Measurements from ENCODE around the gene CRYBG1. TPM values are rescaled to one million over a fixed set of nuclear protein-coding genes. Genes with fewer than 3 reads are reported as not detected.

Gene CRYBG1
- total and polyA plus RNA-seq, 4 experiments from 2014 or later = 20.5 to 47.1 (median 38.5) TPM

- H3K27ac ChIP-seq (ENCODE audit: low read depth, low read length) = no peak overlapping the region
- no peaks in the 10 kb centered on the region for H3K27me3 ChIP-seq (ENCODE audit: insufficient read depth, low read length)
- H3K4me1 ChIP-seq (ENCODE audit: insufficient read depth, low read length) = no peaks in the 10 kb centered on the region
- H3K9me3 Mint-ChIP-seq = no peaks in the 10 kb centered on the region
- intact Hi-C loops (cut with micrococcal nuclease) = no loop called here
- peaks cover 3 to 15% of the 10 kb centered on the region in 2 donors for H3K27me3 Mint-ChIP-seq
- CTCF ChIA-PET (ENCODE audit: partially characterized antibody) = interaction anchor here (1.9 kb wide), 1 partner anchor 96 kb away, joined by 6 read pairs; no protein-coding TSS in a partner anchor
- no peak overlapping the region for H3K4me3 ChIP-seq (ENCODE audit: low read length in 2 of 2)
- no peaks in the 10 kb centered on the region for H3K36me3 Mint-ChIP-seq
- H3K4me1 Mint-ChIP-seq = no peaks in the 10 kb centered on the region
- no peaks in the 10 kb centered on the region for H3K9me3 ChIP-seq (ENCODE audit: control insufficient read depth in 1 of 2, low read length in 2 of 2)
- no peaks in the 10 kb centered on the region for H3K36me3 ChIP-seq (ENCODE audit: insufficient read depth, low read length)
- no peak overlapping the region for H3K4me3 Mint-ChIP-seq
- POLR2A ChIA-PET (ENCODE audit: partially characterized antibody) = no interaction called here
- no peak overlapping the region for H3K27ac Mint-ChIP-seq
- DNase-seq = no peak
Observed at GRCh38 chr6:106469882-106470281, 109.4 kb downstream of the CRYBG1 start.

DNA sequence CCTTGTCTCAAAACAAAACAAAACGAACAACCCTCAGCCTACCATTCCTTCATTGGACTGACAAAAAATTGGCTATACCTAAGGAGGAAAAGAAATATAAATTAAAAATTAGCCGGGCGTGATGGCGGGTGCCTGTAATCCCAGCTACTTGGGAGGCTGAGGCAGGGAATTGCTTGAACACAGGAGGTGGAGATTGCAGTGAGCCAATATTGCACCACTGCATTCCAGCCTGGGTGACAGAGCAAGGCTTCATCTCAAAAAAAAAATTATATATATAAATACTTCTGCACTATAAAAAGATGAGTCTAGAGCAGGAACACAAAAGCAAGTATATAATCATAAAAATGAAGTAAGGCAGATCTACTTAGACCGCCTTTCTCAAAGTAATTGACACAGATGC, 109.8 kb downstream of the CRYBG1 start:
- Histone ChIP-seq H3K36me3 (ENCODE audit: insufficient read depth, low read length) (no peaks in the 10 kb centered on the region), H3K4me1 (ENCODE audit: insufficient read depth, low read length) (no peaks in the 10 kb centered on the region), H3K27me3 (ENCODE audit: insufficient read depth, low read length) (no peaks in the 10 kb centered on the region), H3K27ac (ENCODE audit: low read depth, low read length) (no peak overlapping the region), H3K9me3 (ENCODE audit: control insufficient read depth in 1 of 2, low read length in 2 of 2) (no peaks in the 10 kb centered on the region), H3K4me3 (ENCODE audit: low read length in 2 of 2) (no peak overlapping the region)
- H3K9me3 Mint-ChIP-seq = no peaks in the 10 kb centered on the region
- H3K4me1 Mint-ChIP-seq = no peaks in the 10 kb centered on the region
- no peak overlapping the region for H3K4me3 Mint-ChIP-seq
- no peak for DNase-seq
- intact Hi-C loops (cut with micrococcal nuclease) = no loop called here
- no peaks in the 10 kb centered on the region for H3K36me3 Mint-ChIP-seq
- no peak overlapping the region for H3K27ac Mint-ChIP-seq
- peaks cover 3 to 12% of the 10 kb centered on the region in 2 donors for H3K27me3 Mint-ChIP-seq
- CTCF ChIA-PET (ENCODE audit: partially characterized antibody) = interaction anchor here (1.9 kb wide), 1 partner anchor 96 kb away, joined by 6 read pairs; no protein-coding TSS in a partner anchor
- POLR2A ChIA-PET (ENCODE audit: partially characterized antibody) = no interaction called here

GRCh38 chr6:106470811-106471210, 110.3 kb downstream of the CRYBG1 start:
- ChIA-PET POLR2A (ENCODE audit: partially characterized antibody) (no interaction called here), CTCF (ENCODE audit: partially characterized antibody) (interaction anchor here (1.9 kb wide), 1 partner anchor 95 kb away, joined by 6 read pairs; no protein-coding TSS in a partner anchor)
- no peaks in the 10 kb centered on the region for H3K4me1 ChIP-seq (ENCODE audit: insufficient read depth, low read length)
- Mint-ChIP-seq H3K4me1 (no peaks in the 10 kb centered on the region), H3K36me3 (no peaks in the 10 kb centered on the region), H3K9me3 (no peaks in the 10 kb centered on the region), H3K4me3 (no peak overlapping the region), H3K27ac (no peak overlapping the region), H3K27me3 (peaks cover 3 to 8% of the 10 kb centered on the region in 2 donors)
- no peak overlapping the region for H3K4me3 ChIP-seq (ENCODE audit: low read length in 2 of 2)
- intact Hi-C loops (cut with micrococcal nuclease) = no loop called here
- H3K27ac ChIP-seq (ENCODE audit: low read depth, low read length) = no peak overlapping the region
- DNase-seq = no peak
- no peaks in the 10 kb centered on the region for H3K9me3 ChIP-seq (ENCODE audit: control insufficient read depth in 1 of 2, low read length in 2 of 2)
- H3K36me3 ChIP-seq (ENCODE audit: insufficient read depth, low read length) = no peaks in the 10 kb centered on the region
- H3K27me3 ChIP-seq (ENCODE audit: insufficient read depth, low read length) = no peaks in the 10 kb centered on the region

DNA sequence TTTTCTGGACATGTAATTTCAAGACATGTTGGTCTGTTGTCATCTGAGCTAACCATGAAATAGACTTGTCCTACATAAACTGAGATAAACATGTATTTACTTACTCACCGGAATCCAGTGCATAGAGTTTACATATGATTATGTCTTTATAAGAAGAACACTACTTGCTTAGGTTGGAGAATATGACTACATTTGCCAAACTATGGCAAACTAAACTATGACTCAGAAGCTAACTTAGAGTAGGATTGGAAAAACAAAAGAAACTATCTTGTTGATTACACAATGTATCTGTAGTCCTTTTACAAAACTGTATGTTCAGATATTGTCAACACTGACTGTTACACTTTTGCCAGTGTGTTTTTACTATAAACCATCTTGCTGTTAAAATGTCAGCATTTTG, 113.3 kb downstream of the CRYBG1 start:
- H3K4me3 Mint-ChIP-seq = no peak overlapping the region
- ChIA-PET POLR2A (ENCODE audit: partially characterized antibody) (interaction anchor here (1.5 kb wide), 1 partner anchor 38 kb away, joined by 3 read pairs; no protein-coding TSS in a partner anchor), CTCF (ENCODE audit: partially characterized antibody) (interaction anchor here (1.1 to 2.2 kb wide), 3 partner anchors 12 to 93 kb away, joined by 3 to 6 read pairs (median 5); no protein-coding TSS in a partner anchor)
- no peaks in the 10 kb centered on the region for H3K36me3 Mint-ChIP-seq
- no peaks in the 10 kb centered on the region for H3K4me1 ChIP-seq (ENCODE audit: insufficient read depth, low read length)
- peaks cover 0 to 9% (median 2%) of the 10 kb centered on the region in 4 donors for H3K4me1 Mint-ChIP-seq
- intact Hi-C loops (cut with micrococcal nuclease) = no loop called here
- DNase-seq = no peak
- H3K9me3 ChIP-seq (ENCODE audit: control insufficient read depth in 1 of 2, low read length in 2 of 2) = no peaks in the 10 kb centered on the region
- H3K27ac ChIP-seq (ENCODE audit: low read depth, low read length) = no peak overlapping the region
- H3K36me3 ChIP-seq (ENCODE audit: insufficient read depth, low read length) = no peaks in the 10 kb centered on the region
- H3K4me3 ChIP-seq (ENCODE audit: low read length in 2 of 2) = no peak overlapping the region
- H3K27ac Mint-ChIP-seq = no peak overlapping the region
- no peaks in the 10 kb centered on the region for H3K27me3 ChIP-seq (ENCODE audit: insufficient read depth, low read length)
- H3K9me3 Mint-ChIP-seq = no peaks in the 10 kb centered on the region
- peaks cover 0 to 4% of the 10 kb centered on the region in 2 donors for H3K27me3 Mint-ChIP-seq

GRCh38 chr6:106474466-106474865, 113.9 kb downstream of the CRYBG1 start:
- peaks cover 0 to 9% (median 2%) of the 10 kb centered on the region in 4 donors for H3K4me1 Mint-ChIP-seq

GRCh38 chr6:106475284-106475683, 114.8 kb downstream of the CRYBG1 start:
- Mint-ChIP-seq H3K4me1 (peaks cover 0 to 9% (median 2%) of the 10 kb centered on the region in 4 donors), H3K4me3 (no peak overlapping the region), H3K27me3 (no peaks in the 10 kb centered on the region), H3K9me3 (no peaks in the 10 kb centered on the region), H3K27ac (no peak overlapping the region), H3K36me3 (no peaks in the 10 kb centered on the region)
- Histone ChIP-seq H3K4me1 (ENCODE audit: insufficient read depth, low read length) (no peaks in the 10 kb centered on the region), H3K9me3 (ENCODE audit: control insufficient read depth in 1 of 2, low read length in 2 of 2) (no peaks in the 10 kb centered on the region), H3K4me3 (ENCODE audit: low read length in 2 of 2) (no peak overlapping the region), H3K27me3 (ENCODE audit: insufficient read depth, low read length) (no peaks in the 10 kb centered on the region), H3K27ac (ENCODE audit: low read depth, low read length) (no peak overlapping the region), H3K36me3 (ENCODE audit: insufficient read depth, low read length) (no peaks in the 10 kb centered on the region)
- no peak for DNase-seq
- CTCF ChIA-PET (ENCODE audit: partially characterized antibody) = interaction anchor here (1.0 to 2.2 kb wide), 3 partner anchors 10 to 31 kb away, joined by 3 to 6 read pairs (median 5); no protein-coding TSS in a partner anchor
- intact Hi-C loops (cut with micrococcal nuclease) = no loop called here
- POLR2A ChIA-PET (ENCODE audit: partially characterized antibody) = interaction anchor here (1.5 kb wide), 1 partner anchor 36 kb away, joined by 3 read pairs; no protein-coding TSS in a partner anchor

More at GRCh38 chr6:106474466-106474865, 113.9 kb downstream of the CRYBG1 start:
- Mint-ChIP-seq H3K27ac (no peak overlapping the region), H3K27me3 (no peaks in the 10 kb centered on the region), H3K36me3 (no peaks in the 10 kb centered on the region), H3K4me3 (no peak overlapping the region), H3K9me3 (no peaks in the 10 kb centered on the region)
- no peak for DNase-seq
- intact Hi-C loops (cut with micrococcal nuclease) = no loop called here
- H3K9me3 ChIP-seq (ENCODE audit: control insufficient read depth in 1 of 2, low read length in 2 of 2) = no peaks in the 10 kb centered on the region
- CTCF ChIA-PET (ENCODE audit: partially characterized antibody) = interaction anchor here (2.0 to 2.2 kb wide), 2 partner anchors 11 to 30 kb away, joined by 5 to 6 read pairs; no protein-coding TSS in a partner anchor
- H3K36me3 ChIP-seq (ENCODE audit: insufficient read depth, low read length) = no peaks in the 10 kb centered on the region
- no peak overlapping the region for H3K27ac ChIP-seq (ENCODE audit: low read depth, low read length)
- no peak overlapping the region for H3K4me3 ChIP-seq (ENCODE audit: low read length in 2 of 2)
- no peaks in the 10 kb centered on the region for H3K4me1 ChIP-seq (ENCODE audit: insufficient read depth, low read length)
- POLR2A ChIA-PET (ENCODE audit: partially characterized antibody) = interaction anchor here (1.5 kb wide), 1 partner anchor 37 kb away, joined by 3 read pairs; no protein-coding TSS in a partner anchor
- H3K27me3 ChIP-seq (ENCODE audit: insufficient read depth, low read length) = no peaks in the 10 kb centered on the region

DNA sequence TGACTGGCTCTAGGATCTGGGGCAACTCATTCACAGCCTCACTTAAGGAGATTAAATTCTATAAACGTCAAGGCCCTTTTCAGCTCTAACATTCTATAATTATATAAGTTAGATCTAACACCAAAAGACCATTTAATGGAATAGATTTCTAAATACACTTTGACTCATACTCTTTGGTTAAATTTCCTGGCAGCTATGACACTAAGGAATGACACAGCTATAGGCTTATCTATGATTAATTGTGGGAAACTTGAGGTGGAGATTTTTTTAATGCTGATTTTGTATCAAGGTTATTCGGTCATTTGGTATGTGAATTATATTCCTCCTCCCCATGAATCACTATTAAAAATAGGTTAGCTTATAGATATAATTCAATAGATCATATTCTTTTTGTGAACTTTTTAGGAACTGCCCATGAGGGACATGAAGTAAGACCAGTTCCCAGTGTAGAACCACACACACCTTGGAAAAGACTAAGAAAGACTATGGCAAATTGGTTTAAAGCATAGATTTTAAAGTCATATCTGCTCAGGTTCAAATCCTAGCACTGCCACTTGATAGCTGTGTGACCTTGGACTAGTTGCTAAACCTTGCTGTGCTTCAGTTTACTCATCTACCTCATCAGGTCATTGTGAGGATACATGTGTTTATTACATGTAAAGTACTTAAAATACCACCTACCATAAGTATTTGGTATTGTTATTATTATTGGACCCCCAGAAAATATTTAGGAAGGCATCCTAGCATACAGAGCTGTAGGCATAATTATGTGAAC, 116.0 kb downstream of the CRYBG1 start:
- H3K27ac ChIP-seq (ENCODE audit: low read depth, low read length) = no peak overlapping the region
- H3K27me3 ChIP-seq (ENCODE audit: insufficient read depth, low read length) = no peaks in the 10 kb centered on the region
- no peak for DNase-seq
- ChIA-PET CTCF (ENCODE audit: partially characterized antibody) (interaction anchor here (0.7 to 1.7 kb wide), 4 partner anchors 15 to 90 kb away, joined by 3 to 6 read pairs (median 3); no protein-coding TSS in a partner anchor), POLR2A (ENCODE audit: partially characterized antibody) (no interaction called here)
- no peaks in the 10 kb centered on the region for H3K9me3 ChIP-seq (ENCODE audit: control insufficient read depth in 1 of 2, low read length in 2 of 2)
- H3K9me3 Mint-ChIP-seq = no peaks in the 10 kb centered on the region
- H3K36me3 Mint-ChIP-seq = no peaks in the 10 kb centered on the region
- no peak overlapping the region for H3K4me3 ChIP-seq (ENCODE audit: low read length in 2 of 2)
- H3K4me1 Mint-ChIP-seq = peaks cover 0 to 9% (median 2%) of the 10 kb centered on the region in 4 donors
- intact Hi-C loops (cut with micrococcal nuclease) = no loop called here
- no peaks in the 10 kb centered on the region for H3K27me3 Mint-ChIP-seq
- no peaks in the 10 kb centered on the region for H3K36me3 ChIP-seq (ENCODE audit: insufficient read depth, low read length)
- H3K4me1 ChIP-seq (ENCODE audit: insufficient read depth, low read length) = no peaks in the 10 kb centered on the region
- H3K27ac Mint-ChIP-seq = no peak overlapping the region
- no peak overlapping the region for H3K4me3 Mint-ChIP-seq

All from CD4-positive, alpha-beta memory T cell (primary cell).